HEK293 (cell line): ENCODE results near the gene FBXL4.

Experiments
- CTCF ChIA-PET: fragments of 350-600 bp; formaldehyde crosslinking; extraction: SDS; loops from one replicate; lab custom pipeline; 2021; ENCODE audit warnings: antibody characterized with exemption; lab: Yijun Ruan, JAX
- POLR2A ChIA-PET: fragments of 300-600 bp; formaldehyde crosslinking; extraction: SDS; loops from one replicate; lab custom pipeline; 2020; ENCODE audit warnings: antibody characterized with exemption, inconsistent platforms; lab: Yijun Ruan, JAX
- H3K27ac ChIP-seq: fragments of 200-500 bp; sonication (Bioruptor generic); 2 replicates; pipeline ENCODE4 v1.5.1; 2014; ENCODE audit warnings: low read depth, low read length, control low read depth, inconsistent platforms; ENCODE audit errors: extremely low read depth
- H3K36me3 ChIP-seq, 2 experiments: fragments of 200-500 bp in 1 of 2; sonication (Bioruptor generic) in 1 of 2; 1 replicate in 1 of 2; 2 replicates in 1 of 2; pipeline ENCODE4 v1.5.1; 2014 to 2017; ENCODE audit warnings: inconsistent platforms in 2 of 2, low read length in 2 of 2; ENCODE audit not compliant: control insufficient read depth in 2 of 2, insufficient read depth in 1 of 2
- H3K4me1 ChIP-seq: fragments of 200-500 bp; sonication (Bioruptor generic); 2 replicates; pipeline ENCODE4 v1.5.1; 2014; ENCODE audit warnings: mild to moderate bottlenecking, low read length, inconsistent platforms; ENCODE audit not compliant: control insufficient read depth, insufficient read depth
- H3K4me3 ChIP-seq: 2 replicates; pipeline ENCODE4 v1.5.1; 2011; ENCODE audit warnings: low read depth, mild to moderate bottlenecking, control low read depth, low read length, moderate library complexity
- H3K9me3 ChIP-seq: fragments of 200-500 bp; sonication (Bioruptor generic); 2 replicates; pipeline ENCODE4 v1.5.1; 2014; ENCODE audit warnings: low read depth, low read length, inconsistent platforms; ENCODE audit not compliant: control insufficient read depth, insufficient read depth
- EGR2 ChIP-seq: fragments of 450-650 bp; formaldehyde crosslinking; IDR thresholded peaks from 2 replicates; pipeline ENCODE4 v1.5.1; 2016; ENCODE audit warnings: low read depth, missing biosample characterization, missing genetic modification characterization
- MEIS1 ChIP-seq: sonication (generic); formaldehyde crosslinking; IDR thresholded peaks from 2 replicates; pipeline ENCODE4 v1.8.1; 2022; ENCODE audit warnings: missing genetic modification reagents, mild to moderate bottlenecking, borderline replicate concordance
- PRDM1 ChIP-seq: fragments of 450-650 bp; formaldehyde crosslinking; IDR thresholded peaks from 2 replicates; pipeline ENCODE4; 2016; ENCODE audit warnings: missing biosample characterization, missing genetic modification characterization
- ZEB2 ChIP-seq: fragments of 450-650 bp; formaldehyde crosslinking; IDR thresholded peaks from 2 replicates; pipeline ENCODE4 v1.5.1; 2016; ENCODE audit warnings: missing biosample characterization, missing genetic modification characterization
- ZFHX2 ChIP-seq: fragments of 450-650 bp; formaldehyde crosslinking; conservative IDR thresholded peaks from 2 replicates; pipeline ENCODE4 v1.5.1; 2016; ENCODE audit warnings: missing biosample characterization, missing genetic modification characterization
- ZFP41 ChIP-seq: fragments of 450-650 bp; formaldehyde crosslinking; IDR thresholded peaks from 2 replicates; pipeline ENCODE4 v1.5.1; 2016; ENCODE audit warnings: missing biosample characterization, missing genetic modification characterization, borderline replicate concordance
- ZNF501 ChIP-seq: fragments of 450-650 bp; formaldehyde crosslinking; IDR thresholded peaks from 2 replicates; pipeline ENCODE4 v1.5.1; 2016; ENCODE audit warnings: missing biosample characterization, missing genetic modification characterization
- ZNF600 ChIP-seq: fragments of 450-650 bp; formaldehyde crosslinking; IDR thresholded peaks from 2 replicates; pipeline ENCODE4 v1.5.1; 2016; ENCODE audit warnings: missing biosample characterization, missing genetic modification characterization
- ZNF624 ChIP-seq: fragments of 450-650 bp; formaldehyde crosslinking; IDR thresholded peaks from 2 replicates; pipeline ENCODE4 v1.5.1; 2017; ENCODE audit warnings: missing biosample characterization, missing genetic modification characterization
- ZNF677 ChIP-seq: fragments of 450-650 bp; IDR thresholded peaks from 2 replicates; pipeline ENCODE4 v1.5.0; 2018; ENCODE audit warnings: missing biosample characterization, mild to moderate bottlenecking, missing genetic modification characterization, moderate library complexity
- TF ChIP-seq, protein P1 (sequence below): fragments of 450-650 bp; formaldehyde crosslinking; IDR thresholded peaks from 2 replicates; pipeline ENCODE4 v1.5.1; 2016; ENCODE audit warnings: missing biosample characterization, missing genetic modification characterization
- TF ChIP-seq, protein P2 (sequence below): fragments of 450-650 bp; formaldehyde crosslinking; IDR thresholded peaks from 2 replicates; pipeline ENCODE4 v1.5.1; 2017; ENCODE audit warnings: missing biosample characterization, missing genetic modification characterization
- TF ChIP-seq, protein P3 (sequence below): fragments of 450-650 bp; formaldehyde crosslinking; IDR thresholded peaks from 2 replicates; pipeline ENCODE4 v1.5.1; 2016; ENCODE audit warnings: missing biosample characterization, missing genetic modification characterization
- TF ChIP-seq, protein P4 (sequence below): fragments of 450-650 bp; formaldehyde crosslinking; conservative IDR thresholded peaks from 2 replicates; pipeline ENCODE4 v1.5.1; 2016; ENCODE audit warnings: low read depth, missing biosample characterization, missing genetic modification characterization
- TF ChIP-seq, protein P5 (sequence below): fragments of 450-650 bp; formaldehyde crosslinking; IDR thresholded peaks from 2 replicates; pipeline ENCODE4 v1.5.1; 2016; ENCODE audit warnings: missing biosample characterization, missing genetic modification characterization, borderline replicate concordance
- TF ChIP-seq, protein P6 (sequence below): fragments of 450-650 bp; formaldehyde crosslinking; IDR thresholded peaks from 2 replicates; pipeline ENCODE4 v1.5.1; 2016; ENCODE audit warnings: missing biosample characterization, missing genetic modification characterization

FBXL4 gene

DNA sequence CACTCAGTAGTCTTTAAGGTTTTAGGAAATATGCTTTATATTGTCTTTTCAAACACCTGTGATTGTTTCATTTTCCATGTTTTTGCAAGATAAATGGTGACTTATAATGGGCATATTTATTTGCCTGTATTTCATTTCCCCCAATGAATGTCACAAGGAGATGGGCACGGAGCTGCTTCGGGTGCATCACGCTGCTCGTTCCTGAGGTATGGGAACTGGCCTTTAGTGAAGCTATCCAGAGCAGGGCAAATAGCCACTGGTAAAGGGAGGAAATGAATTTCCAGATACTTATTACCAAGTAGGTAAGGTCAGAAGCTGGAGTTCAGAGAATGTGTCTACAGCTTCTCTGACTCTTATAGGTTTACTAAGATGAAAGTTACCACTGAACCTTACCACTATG is 109.7 kb downstream of the FBXL4 start:
- ChIA-PET CTCF (interaction anchor here (0.7 to 1.6 kb wide), 3 partner anchors 7 to 69 kb away, joined by 3 to 8 read pairs (median 4); no protein-coding TSS in a partner anchor), POLR2A (no interaction called here)
- H3K9me3 ChIP-seq = no peaks in the 10 kb centered on the region
- no peak for TF ChIP-seq MEIS1 (CRISPR knock-in tag)
- peaks cover 0 to 5% of the 10 kb centered on the region in 2 experiments; a peak in 1 of 3 replicates for H3K36me3 ChIP-seq
- H3K4me1 ChIP-seq = no peaks in the 10 kb centered on the region
- H3K4me3 ChIP-seq = peak overlapping the region; percentile 24
- H3K27ac ChIP-seq = no peak overlapping the region

DNA sequence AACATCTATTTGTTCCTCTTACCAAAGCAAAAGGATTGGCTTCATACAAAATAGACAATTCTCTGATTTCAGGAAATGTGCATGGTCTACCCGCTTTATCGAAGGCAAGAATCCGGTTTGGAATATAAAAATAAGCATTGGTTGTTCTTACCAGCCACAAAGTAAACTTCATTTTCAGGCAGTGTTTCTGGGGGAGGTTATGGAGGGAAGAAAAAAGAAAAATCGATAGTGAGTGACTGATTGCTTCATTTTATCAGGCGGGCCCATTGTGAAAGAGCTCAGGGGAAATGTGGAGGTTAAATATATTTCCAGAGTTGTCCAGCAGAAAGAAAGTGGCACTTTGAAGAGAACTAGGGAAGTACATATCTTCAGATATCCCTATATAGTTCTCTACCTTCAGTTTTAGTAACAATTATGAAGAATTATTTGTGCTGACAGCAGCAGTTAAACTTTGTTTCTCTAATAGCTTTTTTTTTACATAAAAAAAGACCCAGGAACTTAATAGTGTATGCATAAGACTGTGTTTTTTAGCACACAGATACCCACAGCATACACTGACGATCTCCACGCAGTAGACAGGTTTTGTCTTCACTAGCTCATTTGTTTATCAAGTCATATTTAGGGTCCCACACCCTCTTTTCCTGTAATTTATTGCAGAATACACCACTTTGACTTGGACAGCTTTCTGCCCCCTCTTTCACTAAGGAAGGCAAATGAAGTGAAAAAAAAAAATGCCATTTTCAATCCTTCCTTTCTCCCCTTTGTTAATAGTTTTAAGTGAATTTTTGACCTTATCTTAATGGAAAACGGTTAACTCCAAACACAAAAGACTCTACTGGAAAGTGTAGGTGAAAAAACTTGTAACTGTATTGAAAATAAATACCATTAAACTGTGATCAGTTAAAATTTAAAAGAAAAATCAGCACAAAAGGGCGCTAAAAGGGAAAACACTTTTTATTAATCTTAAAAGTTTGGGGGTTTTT is 110.5 kb downstream of the FBXL4 start:
- CTCF ChIA-PET = interaction anchor here (0.7 to 1.6 kb wide), 6 partner anchors 8 to 1222 kb away, joined by 3 to 8 read pairs (median 4); no protein-coding TSS in a partner anchor
- 0 out of 2 replicates have a peak, but pooled peaks have one; percentile 30 for TF ChIP-seq ZFHX2 (tag by site-specific recombination)
- TF ChIP-seq, protein P1, sequence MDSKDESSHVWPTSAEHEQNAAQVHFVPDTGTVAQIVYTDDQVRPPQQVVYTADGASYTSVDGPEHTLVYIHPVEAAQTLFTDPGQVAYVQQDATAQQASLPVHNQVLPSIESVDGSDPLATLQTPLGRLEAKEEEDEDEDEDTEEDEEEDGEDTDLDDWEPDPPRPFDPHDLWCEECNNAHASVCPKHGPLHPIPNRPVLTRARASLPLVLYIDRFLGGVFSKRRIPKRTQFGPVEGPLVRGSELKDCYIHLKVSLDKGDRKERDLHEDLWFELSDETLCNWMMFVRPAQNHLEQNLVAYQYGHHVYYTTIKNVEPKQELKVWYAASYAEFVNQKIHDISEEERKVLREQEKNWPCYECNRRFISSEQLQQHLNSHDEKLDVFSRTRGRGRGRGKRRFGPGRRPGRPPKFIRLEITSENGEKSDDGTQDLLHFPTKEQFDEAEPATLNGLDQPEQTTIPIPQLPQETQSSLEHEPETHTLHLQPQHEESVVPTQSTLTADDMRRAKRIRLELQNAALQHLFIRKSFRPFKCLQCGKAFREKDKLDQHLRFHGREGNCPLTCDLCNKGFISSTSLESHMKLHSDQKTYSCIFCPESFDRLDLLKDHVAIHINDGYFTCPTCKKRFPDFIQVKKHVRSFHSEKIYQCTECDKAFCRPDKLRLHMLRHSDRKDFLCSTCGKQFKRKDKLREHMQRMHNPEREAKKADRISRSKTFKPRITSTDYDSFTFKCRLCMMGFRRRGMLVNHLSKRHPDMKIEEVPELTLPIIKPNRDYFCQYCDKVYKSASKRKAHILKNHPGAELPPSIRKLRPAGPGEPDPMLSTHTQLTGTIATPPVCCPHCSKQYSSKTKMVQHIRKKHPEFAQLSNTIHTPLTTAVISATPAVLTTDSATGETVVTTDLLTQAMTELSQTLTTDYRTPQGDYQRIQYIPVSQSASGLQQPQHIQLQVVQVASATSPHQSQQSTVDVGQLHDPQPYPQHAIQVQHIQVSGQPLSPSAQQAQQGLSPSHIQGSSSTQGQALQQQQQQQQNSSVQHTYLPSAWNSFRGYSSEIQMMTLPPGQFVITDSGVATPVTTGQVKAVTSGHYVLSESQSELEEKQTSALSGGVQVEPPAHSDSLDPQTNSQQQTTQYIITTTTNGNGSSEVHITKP (tag by site-specific recombination) = peak; percentile 89
- TF ChIP-seq, protein P2, sequence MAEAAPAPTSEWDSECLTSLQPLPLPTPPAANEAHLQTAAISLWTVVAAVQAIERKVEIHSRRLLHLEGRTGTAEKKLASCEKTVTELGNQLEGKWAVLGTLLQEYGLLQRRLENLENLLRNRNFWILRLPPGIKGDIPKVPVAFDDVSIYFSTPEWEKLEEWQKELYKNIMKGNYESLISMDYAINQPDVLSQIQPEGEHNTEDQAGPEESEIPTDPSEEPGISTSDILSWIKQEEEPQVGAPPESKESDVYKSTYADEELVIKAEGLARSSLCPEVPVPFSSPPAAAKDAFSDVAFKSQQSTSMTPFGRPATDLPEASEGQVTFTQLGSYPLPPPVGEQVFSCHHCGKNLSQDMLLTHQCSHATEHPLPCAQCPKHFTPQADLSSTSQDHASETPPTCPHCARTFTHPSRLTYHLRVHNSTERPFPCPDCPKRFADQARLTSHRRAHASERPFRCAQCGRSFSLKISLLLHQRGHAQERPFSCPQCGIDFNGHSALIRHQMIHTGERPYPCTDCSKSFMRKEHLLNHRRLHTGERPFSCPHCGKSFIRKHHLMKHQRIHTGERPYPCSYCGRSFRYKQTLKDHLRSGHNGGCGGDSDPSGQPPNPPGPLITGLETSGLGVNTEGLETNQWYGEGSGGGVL (tag by site-specific recombination) = 0 out of 2 replicates have a peak, but pooled peaks have one; percentile 37
- TF ChIP-seq ZNF624 (tag by site-specific recombination) = no peak
- TF ChIP-seq, protein P3, sequence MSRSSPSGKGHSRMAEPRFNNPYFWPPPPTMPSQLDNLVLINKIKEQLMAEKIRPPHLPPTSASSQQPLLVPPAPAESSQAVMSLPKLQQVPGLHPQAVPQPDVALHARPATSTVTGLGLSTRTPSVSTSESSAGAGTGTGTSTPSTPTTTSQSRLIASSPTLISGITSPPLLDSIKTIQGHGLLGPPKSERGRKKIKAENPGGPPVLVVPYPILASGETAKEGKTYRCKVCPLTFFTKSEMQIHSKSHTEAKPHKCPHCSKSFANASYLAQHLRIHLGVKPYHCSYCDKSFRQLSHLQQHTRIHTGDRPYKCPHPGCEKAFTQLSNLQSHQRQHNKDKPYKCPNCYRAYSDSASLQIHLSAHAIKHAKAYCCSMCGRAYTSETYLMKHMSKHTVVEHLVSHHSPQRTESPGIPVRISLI (tag by site-specific recombination) = peak; percentile 78; the same call in 1 of the 2 replicates
- no peak for TF ChIP-seq ZNF501
- TF ChIP-seq, protein P4, sequence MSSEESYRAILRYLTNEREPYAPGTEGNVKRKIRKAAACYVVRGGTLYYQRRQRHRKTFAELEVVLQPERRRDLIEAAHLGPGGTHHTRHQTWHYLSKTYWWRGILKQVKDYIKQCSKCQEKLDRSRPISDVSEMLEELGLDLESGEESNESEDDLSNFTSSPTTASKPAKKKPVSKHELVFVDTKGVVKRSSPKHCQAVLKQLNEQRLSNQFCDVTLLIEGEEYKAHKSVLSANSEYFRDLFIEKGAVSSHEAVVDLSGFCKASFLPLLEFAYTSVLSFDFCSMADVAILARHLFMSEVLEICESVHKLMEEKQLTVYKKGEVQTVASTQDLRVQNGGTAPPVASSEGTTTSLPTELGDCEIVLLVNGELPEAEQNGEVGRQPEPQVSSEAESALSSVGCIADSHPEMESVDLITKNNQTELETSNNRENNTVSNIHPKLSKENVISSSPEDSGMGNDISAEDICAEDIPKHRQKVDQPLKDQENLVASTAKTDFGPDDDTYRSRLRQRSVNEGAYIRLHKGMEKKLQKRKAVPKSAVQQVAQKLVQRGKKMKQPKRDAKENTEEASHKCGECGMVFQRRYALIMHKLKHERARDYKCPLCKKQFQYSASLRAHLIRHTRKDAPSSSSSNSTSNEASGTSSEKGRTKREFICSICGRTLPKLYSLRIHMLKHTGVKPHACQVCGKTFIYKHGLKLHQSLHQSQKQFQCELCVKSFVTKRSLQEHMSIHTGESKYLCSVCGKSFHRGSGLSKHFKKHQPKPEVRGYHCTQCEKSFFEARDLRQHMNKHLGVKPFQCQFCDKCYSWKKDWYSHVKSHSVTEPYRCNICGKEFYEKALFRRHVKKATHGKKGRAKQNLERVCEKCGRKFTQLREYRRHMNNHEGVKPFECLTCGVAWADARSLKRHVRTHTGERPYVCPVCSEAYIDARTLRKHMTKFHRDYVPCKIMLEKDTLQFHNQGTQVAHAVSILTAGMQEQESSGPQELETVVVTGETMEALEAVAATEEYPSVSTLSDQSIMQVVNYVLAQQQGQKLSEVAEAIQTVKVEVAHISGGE (tag by site-specific recombination) = peak; percentile 35; the same call in 1 of the 2 replicates
- TF ChIP-seq, protein P5, sequence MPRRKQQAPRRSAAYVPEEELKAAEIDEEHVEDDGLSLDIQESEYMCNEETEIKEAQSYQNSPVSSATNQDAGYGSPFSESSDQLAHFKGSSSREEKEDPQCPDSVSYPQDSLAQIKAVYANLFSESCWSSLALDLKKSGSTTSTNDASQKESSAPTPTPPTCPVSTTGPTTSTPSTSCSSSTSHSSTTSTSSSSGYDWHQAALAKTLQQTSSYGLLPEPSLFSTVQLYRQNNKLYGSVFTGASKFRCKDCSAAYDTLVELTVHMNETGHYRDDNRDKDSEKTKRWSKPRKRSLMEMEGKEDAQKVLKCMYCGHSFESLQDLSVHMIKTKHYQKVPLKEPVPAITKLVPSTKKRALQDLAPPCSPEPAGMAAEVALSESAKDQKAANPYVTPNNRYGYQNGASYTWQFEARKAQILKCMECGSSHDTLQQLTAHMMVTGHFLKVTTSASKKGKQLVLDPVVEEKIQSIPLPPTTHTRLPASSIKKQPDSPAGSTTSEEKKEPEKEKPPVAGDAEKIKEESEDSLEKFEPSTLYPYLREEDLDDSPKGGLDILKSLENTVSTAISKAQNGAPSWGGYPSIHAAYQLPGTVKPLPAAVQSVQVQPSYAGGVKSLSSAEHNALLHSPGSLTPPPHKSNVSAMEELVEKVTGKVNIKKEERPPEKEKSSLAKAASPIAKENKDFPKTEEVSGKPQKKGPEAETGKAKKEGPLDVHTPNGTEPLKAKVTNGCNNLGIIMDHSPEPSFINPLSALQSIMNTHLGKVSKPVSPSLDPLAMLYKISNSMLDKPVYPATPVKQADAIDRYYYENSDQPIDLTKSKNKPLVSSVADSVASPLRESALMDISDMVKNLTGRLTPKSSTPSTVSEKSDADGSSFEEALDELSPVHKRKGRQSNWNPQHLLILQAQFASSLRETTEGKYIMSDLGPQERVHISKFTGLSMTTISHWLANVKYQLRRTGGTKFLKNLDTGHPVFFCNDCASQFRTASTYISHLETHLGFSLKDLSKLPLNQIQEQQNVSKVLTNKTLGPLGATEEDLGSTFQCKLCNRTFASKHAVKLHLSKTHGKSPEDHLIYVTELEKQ = no peak
- peak; percentile 31; the same call in 1 of the 2 replicates for TF ChIP-seq ZEB2 (tag by site-specific recombination)
- 0 out of 2 replicates have a peak, but pooled peaks have one; percentile 24 for TF ChIP-seq EGR2 (tag by site-specific recombination)
- TF ChIP-seq ZFP41 (tag by site-specific recombination) = no peak
- TF ChIP-seq PRDM1 (tag by site-specific recombination) = peak; percentile 91
- TF ChIP-seq ZNF600 (tag by site-specific recombination) = peak; percentile 75
- TF ChIP-seq, protein P6, sequence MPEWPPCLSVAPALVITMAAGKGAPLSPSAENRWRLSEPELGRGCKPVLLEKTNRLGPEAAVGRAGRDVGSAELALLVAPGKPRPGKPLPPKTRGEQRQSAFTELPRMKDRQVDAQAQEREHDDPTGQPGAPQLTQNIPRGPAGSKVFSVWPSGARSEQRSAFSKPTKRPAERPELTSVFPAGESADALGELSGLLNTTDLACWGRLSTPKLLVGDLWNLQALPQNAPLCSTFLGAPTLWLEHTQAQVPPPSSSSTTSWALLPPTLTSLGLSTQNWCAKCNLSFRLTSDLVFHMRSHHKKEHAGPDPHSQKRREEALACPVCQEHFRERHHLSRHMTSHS (tag by site-specific recombination) = no peak
- TF ChIP-seq ZNF677 (tag by site-specific recombination) = no peak

More for the DNA sequence above, 110.5 kb downstream of the FBXL4 start:
- peaks cover 0 to 5% of the 10 kb centered on the region in 2 experiments; a peak in 1 of 3 replicates for H3K36me3 ChIP-seq
- POLR2A ChIA-PET = interaction anchor here (0.6 kb wide), 2 partner anchors 82 to 102 kb away, joined by 3 to 7 read pairs; no protein-coding TSS in a partner anchor
- H3K9me3 ChIP-seq = no peaks in the 10 kb centered on the region
- peak overlapping the region; percentile 94 for H3K4me3 ChIP-seq
- no peaks in the 10 kb centered on the region for H3K4me1 ChIP-seq
- peak overlapping the region; percentile 92 for H3K27ac ChIP-seq
